GM12878 (cell line): ENCODE results near the gene SLC35G1. TPM values are rescaled to one million over a fixed set of nuclear protein-coding genes. Genes with fewer than 3 reads are reported as not detected.
A peak's percentile ranks its signal among the peaks of the same experiment; 100 is the strongest.

Experiments used
- ATAC-seq: fragments of 200-7000 bp; cut with Tn5 transposase; 3 replicates; pipeline ENCODE4 v1.9.1; 2020; ENCODE audit warnings: mild to moderate bottlenecking, moderate library complexity
- BruUV-seq: library from RNA; stranded (reverse); fragments of 400-500 nt; replicated peaks from 2 replicates; lab custom pipeline; 2021; lab: Mats Ljungman, UMichigan
- CTCF ChIA-PET: fragments of 300-600 bp; sonication (Branson Sonifier 250); formaldehyde crosslinking; extraction: SDS; loops from one replicate; lab custom pipeline; 2021; ENCODE audit warnings: inconsistent platforms; lab: Yijun Ruan, JAX
- POLR2A ChIA-PET: fragments of 350-600 bp; formaldehyde crosslinking; extraction: SDS; loops from one replicate; lab custom pipeline; 2021; ENCODE audit warnings: inconsistent platforms; lab: Charles Lee
- RAD21 ChIA-PET: fragments of 300-600 bp; sonication (Branson Sonifier 250); formaldehyde crosslinking; loops from one replicate; lab custom pipeline; 2023; ENCODE audit warnings: antibody characterized with exemption; ENCODE audit not compliant: unreplicated experiment; lab: Charles Lee
- SMC1A ChIA-PET: fragments of 300-600 bp; sonication (Branson Sonifier 250); formaldehyde crosslinking; loops from one replicate; lab custom pipeline; 2023; ENCODE audit not compliant: unreplicated experiment, uncharacterized antibody; lab: Charles Lee
- DNase-seq: peaks from one replicate; pipeline ENCODE4 v3.0.0-alpha.2; 2011; ENCODE audit warnings: low read depth, low spot score
- FAIRE-seq: peaks from 3 replicates; lab custom pipeline; 2011; peaks lifted over from hg19 to GRCh38; lab: Jason Lieb, UNC
- H2AFZ ChIP-seq: 2 replicates; pipeline ENCODE4 v1.6.0; 2011; ENCODE audit warnings: low read depth, low read length, control low read depth; ENCODE audit not compliant: control insufficient read depth
- H3K27ac ChIP-seq: 2 replicates; pipeline ENCODE4 v1.5.1; 2011; ENCODE audit warnings: control low read depth; ENCODE audit not compliant: control insufficient read depth, insufficient read depth
- H3K27me3 ChIP-seq, 2 experiments: replicated peaks in 1 of 2; 2 replicates each; pipeline versions ENCODE4 v1.6.0 to v1.6.1; 2011; ENCODE audit warnings: low read length in 1 of 2; ENCODE audit not compliant: control insufficient read depth in 2 of 2, insufficient read depth in 2 of 2
- H3K36me3 ChIP-seq, 2 experiments: 2 replicates each; pipeline ENCODE4 v1.5.1; 2011; ENCODE audit warnings: low read length in 1 of 2; ENCODE audit not compliant: control insufficient read depth in 2 of 2, insufficient read depth in 2 of 2
- H3K4me1 ChIP-seq: 2 replicates; pipeline ENCODE4 v1.6.1; 2011; ENCODE audit warnings: mild to moderate bottlenecking, low read length, moderate library complexity, mixed read lengths; ENCODE audit not compliant: control insufficient read depth, insufficient read depth
- H3K4me2 ChIP-seq: 2 replicates; pipeline ENCODE4 v1.6.0; 2011; ENCODE audit warnings: control low read depth; ENCODE audit not compliant: control insufficient read depth, insufficient read depth
- H3K4me3 ChIP-seq: fragments of 200-600 bp; sonication (generic); 2 replicates; pipeline ENCODE4 v1.5.1; 2016
- H3K79me2 ChIP-seq: 2 replicates; pipeline ENCODE4 v1.6.0; 2011; ENCODE audit warnings: low read length; ENCODE audit not compliant: control insufficient read depth, insufficient read depth
- H3K9ac ChIP-seq: 2 replicates; pipeline ENCODE4 v1.8.0; 2011; ENCODE audit warnings: low read length, control low read depth, mixed read lengths; ENCODE audit not compliant: control insufficient read depth, insufficient read depth
- H3K9me3 ChIP-seq: replicated peaks from 3 replicates; pipeline ENCODE4 v1.5.1; 2011; ENCODE audit warnings: mild to moderate bottlenecking, low read length; ENCODE audit not compliant: control insufficient read depth, insufficient read depth
- H4K20me1 ChIP-seq: 2 replicates; pipeline ENCODE4 v1.6.0; 2011; ENCODE audit not compliant: control insufficient read depth, insufficient read depth
- ASH2L ChIP-seq: fragments of 300-600, 200-600 bp; sonication (generic); IDR thresholded peaks from 2 replicates; pipeline ENCODE4 v1.6.1; 2017; ENCODE audit warnings: low read depth, mild to moderate bottlenecking, borderline replicate concordance
- BCL11A ChIP-seq: IDR thresholded peaks from 2 replicates; pipeline ENCODE4 v1.6.1; 2011; ENCODE audit warnings: low read depth, low read length
- RAD21 ChIP-seq: IDR thresholded peaks from 2 replicates; pipeline ENCODE4 v1.6.1; 2011; ENCODE audit warnings: mild to moderate bottlenecking, low read depth, low read length, moderate library complexity; ENCODE audit not compliant: insufficient read depth
- SIN3A ChIP-seq: IDR thresholded peaks from 2 replicates; pipeline ENCODE4 v1.6.1; 2012; ENCODE audit warnings: low read depth, low read length, improper control_type of control experiment
- SMC3 ChIP-seq: IDR thresholded peaks from 2 replicates; pipeline ENCODE4 v1.6.1; 2011; ENCODE audit warnings: low read length, improper control_type of control experiment, borderline replicate concordance
- TBL1XR1 ChIP-seq: IDR thresholded peaks from 2 replicates; pipeline ENCODE4 v1.6.1; 2012; ENCODE audit warnings: low read depth, low read length, improper control_type of control experiment
- TCF12 ChIP-seq: IDR thresholded peaks from 2 replicates; pipeline ENCODE4 v1.6.1; 2011; ENCODE audit warnings: low read depth, mild to moderate bottlenecking, low read length
- ZNF384 ChIP-seq: IDR thresholded peaks from 2 replicates; pipeline ENCODE4 v1.6.1; 2012; ENCODE audit warnings: low read depth, mild to moderate bottlenecking, low read length, improper control_type of control experiment, borderline replicate concordance
- ZNF687 ChIP-seq: fragments of 450-650 bp; IDR thresholded peaks from 2 replicates; pipeline ENCODE4 v1.6.1; 2017; ENCODE audit warnings: mild to moderate bottlenecking, moderate library complexity
- WGBS: methylation state at CpG from one replicate; pipeline ENCODE4 v1.1.6; 2016; ENCODE audit warnings: low lambda C conversion rate; ENCODE audit not compliant: insufficient replicate concordance, insufficient coverage; ENCODE audit errors: missing lambda C conversion rate; 5-methylcytosine and 5-hydroxymethylcytosine counted together
- in situ Hi-C: fragments of 300-500 bp; cut with MboI; formaldehyde crosslinking; loops from 9 replicates; pipeline ENCODE4 v1.14.3; 2018; ENCODE audit warnings: mixed read lengths
- intact Hi-C: fragments of 100-400 bp; cut with micrococcal nuclease; formaldehyde crosslinking; loops from one replicate; pipeline ENCODE4 v1.14.2; 2022; ENCODE audit not compliant: unreplicated experiment
- polyA plus RNA-seq, 11 experiments: library from polyadenylated mRNA; depleted of rRNA in 4 of 11; unstranded in 6 of 11; stranded (reverse) in 5 of 11; fragments of >200 nt; fragmentation: Nextera tagmentation in 4 of 11; fragmentation: Illumina TruSeq in 1 of 11; extraction: Ambion mirVana in 4 of 11; extraction: Trizol in 1 of 11; gene quantifications; 1 replicate in 1 of 11; 2 replicates in 10 of 11; pipeline versions ENCODE4 v1.2.1 to v1.2.3, GENCODE V29; 2011 to 2016; ENCODE audit warnings: inconsistent platforms in 2 of 11, missing spikeins in 2 of 11, low read depth in 1 of 11
- total RNA-seq, 4 experiments: library from RNA; depleted of rRNA in 3 of 4; stranded (reverse); fragments of >200 nt in 3 of 4; fragmentation: Illumina TruSeq in 1 of 4; extraction: Trizol in 1 of 4; gene quantifications; 2 replicates each; pipeline versions ENCODE4 v1.2.1 to v1.2.3, GENCODE V29; 2013 to 2021
- TF ChIP-seq, protein P1 (sequence below): fragments of 450-650 bp; IDR thresholded peaks from 2 replicates; pipeline ENCODE4 v1.6.1; 2017; ENCODE audit warnings: mild to moderate bottlenecking, low read depth, inconsistent platforms; ENCODE audit not compliant: poor library complexity, severe bottlenecking
- TF ChIP-seq, protein P2 (sequence below), 3 experiments: IDR thresholded peaks in 2 of 3; conservative IDR thresholded peaks in 1 of 3; 2 replicates each; pipeline ENCODE4 v1.5.1; 2011; ENCODE audit warnings: low read depth in 3 of 3, low read length in 3 of 3, mild to moderate bottlenecking in 3 of 3, control low read depth in 2 of 3, moderate library complexity in 2 of 3, inconsistent platforms in 1 of 3, mixed read lengths in 1 of 3; ENCODE audit not compliant: control insufficient read depth in 2 of 3, insufficient read depth in 1 of 3; ENCODE audit errors: extremely low read depth in 1 of 3

The SLC35G1 gene
- total and polyA plus RNA-seq, 10 of the 15 experiments (the other 5 are each of a cell fraction or from before 2014, with no cell fraction given), result 1.7 to 8.8 (median 6.7) TPM

DNA sequence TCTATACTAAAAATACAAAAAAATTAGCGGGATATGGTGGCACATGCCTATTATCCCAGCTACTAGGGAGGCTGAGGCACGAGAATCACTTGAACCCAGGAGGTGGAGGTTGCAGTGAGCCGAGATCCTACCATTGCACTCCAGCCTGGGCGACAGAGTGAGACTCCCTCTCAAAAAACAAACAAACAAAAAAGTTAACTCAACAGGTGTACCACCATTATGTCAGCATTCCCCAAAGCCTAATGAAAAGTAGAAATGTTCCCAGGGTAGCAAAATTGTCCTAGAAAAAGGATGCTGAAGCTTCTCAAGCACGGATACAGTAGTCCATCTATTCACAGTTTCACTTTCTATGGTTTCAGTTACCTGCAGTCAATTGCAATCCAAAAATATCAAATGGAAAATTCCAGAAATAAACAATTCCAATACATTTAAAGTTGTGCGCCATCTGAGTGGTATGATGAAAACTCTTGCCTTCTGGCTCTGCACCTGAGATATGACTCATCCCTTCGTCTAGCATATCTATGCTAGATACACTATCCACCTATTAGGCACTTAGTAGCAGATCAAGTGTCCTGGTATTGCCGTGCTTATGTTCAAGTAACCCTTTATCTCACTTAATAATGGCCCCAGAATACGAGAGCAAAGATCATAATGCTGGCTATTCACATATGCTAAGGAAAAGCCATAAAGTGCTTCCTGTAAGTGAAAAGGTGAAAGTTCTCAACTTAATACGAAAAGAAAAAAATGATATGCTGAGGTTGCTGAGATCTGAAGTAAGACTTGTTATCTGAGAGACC lies 37.2 kb upstream of the SLC35G1 start (continued):
- TF ChIP-seq ZNF687, result no peak
- TF ChIP-seq TCF12, result no peak
- TF ChIP-seq ZNF384, result no peak
- no peak for TF ChIP-seq ASH2L
- TF ChIP-seq TBL1XR1, result no peak

DNA sequence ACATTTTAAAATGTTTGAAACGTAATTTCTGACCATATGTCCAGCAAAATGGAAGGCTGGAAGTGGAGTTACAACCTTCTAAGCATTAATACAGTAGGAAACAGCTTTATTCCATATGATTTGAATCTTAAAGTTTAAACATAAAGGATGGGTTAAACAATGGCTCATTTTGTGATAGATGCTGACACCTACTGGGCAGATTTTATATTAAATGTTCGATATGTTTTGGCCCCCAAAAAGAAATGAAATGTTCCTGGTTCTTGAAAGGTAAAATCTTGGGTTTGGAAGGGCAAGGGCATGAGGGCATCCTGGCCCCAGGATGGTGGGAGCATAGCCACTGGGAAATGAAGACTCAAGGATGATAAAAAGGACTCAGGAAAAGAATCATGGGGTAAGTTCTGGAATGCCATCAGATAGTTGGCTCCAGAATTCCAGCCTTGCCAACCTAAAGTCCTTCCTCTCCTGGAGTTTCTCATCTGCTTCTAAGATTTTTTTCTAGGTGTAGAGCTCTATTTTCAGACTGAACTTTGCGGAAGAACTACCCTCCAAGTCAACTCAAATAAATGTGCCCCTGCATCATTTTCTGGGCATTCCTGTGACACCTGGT lies 34.6 kb upstream of the SLC35G1 start:
- Histone ChIP-seq H2AFZ (no peak overlapping the region), H3K36me3 (no peaks in the 10 kb centered on the region), H3K27me3 (no peaks in the 10 kb centered on the region), H3K4me1 (no peaks in the 10 kb centered on the region), H4K20me1 (no peaks in the 10 kb centered on the region), H3K9ac (no peak overlapping the region), H3K4me3 (no peak overlapping the region), H3K79me2 (no peaks in the 10 kb centered on the region), H3K27ac (no peak overlapping the region), H3K4me2 (no peak overlapping the region), H3K9me3 (no peaks in the 10 kb centered on the region; the same call in 2 of the 3 replicates)
- no TSS peak for BruUV-seq
- FAIRE-seq (peak; percentile 83), ATAC-seq (peak; percentile 46; the same call in 1 of the 3 replicates), DNase-seq (no peak)
- 13% methylated on average over 3 of the region's 3 CpGs for WGBS
- ChIA-PET POLR2A (no interaction called here), RAD21 (interaction anchor here (0.6 to 1.5 kb wide), 7 partner anchors 12 to 461 kb away, joined by 3 to 6 read pairs (median 3); partner anchors contain the start of gene FRA10AC1), SMC1A (interaction anchor here (0.7 to 2.3 kb wide), 9 partner anchors 11 to 483 kb away, joined by 3 to 9 read pairs (median 4); no protein-coding TSS in a partner anchor), CTCF (interaction anchor here (0.6 to 3.0 kb wide), 22 partner anchors 8 to 769 kb away, joined by 3 to 28 read pairs (median 4); partner anchors contain the start of gene FRA10AC1)
- no peak for TF ChIP-seq SIN3A
- peak; percentile 34; the same call in 1 of the 2 replicates for TF ChIP-seq SMC3
- TF ChIP-seq BCL11A, result no peak
- peak; percentile 58 for TF ChIP-seq RAD21
- TF ChIP-seq, protein P1, sequence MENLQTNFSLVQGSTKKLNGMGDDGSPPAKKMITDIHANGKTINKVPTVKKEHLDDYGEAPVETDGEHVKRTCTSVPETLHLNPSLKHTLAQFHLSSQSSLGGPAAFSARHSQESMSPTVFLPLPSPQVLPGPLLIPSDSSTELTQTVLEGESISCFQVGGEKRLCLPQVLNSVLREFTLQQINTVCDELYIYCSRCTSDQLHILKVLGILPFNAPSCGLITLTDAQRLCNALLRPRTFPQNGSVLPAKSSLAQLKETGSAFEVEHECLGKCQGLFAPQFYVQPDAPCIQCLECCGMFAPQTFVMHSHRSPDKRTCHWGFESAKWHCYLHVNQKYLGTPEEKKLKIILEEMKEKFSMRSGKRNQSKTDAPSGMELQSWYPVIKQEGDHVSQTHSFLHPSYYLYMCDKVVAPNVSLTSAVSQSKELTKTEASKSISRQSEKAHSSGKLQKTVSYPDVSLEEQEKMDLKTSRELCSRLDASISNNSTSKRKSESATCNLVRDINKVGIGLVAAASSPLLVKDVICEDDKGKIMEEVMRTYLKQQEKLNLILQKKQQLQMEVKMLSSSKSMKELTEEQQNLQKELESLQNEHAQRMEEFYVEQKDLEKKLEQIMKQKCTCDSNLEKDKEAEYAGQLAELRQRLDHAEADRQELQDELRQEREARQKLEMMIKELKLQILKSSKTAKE, result no peak
- TF ChIP-seq, protein P2, sequence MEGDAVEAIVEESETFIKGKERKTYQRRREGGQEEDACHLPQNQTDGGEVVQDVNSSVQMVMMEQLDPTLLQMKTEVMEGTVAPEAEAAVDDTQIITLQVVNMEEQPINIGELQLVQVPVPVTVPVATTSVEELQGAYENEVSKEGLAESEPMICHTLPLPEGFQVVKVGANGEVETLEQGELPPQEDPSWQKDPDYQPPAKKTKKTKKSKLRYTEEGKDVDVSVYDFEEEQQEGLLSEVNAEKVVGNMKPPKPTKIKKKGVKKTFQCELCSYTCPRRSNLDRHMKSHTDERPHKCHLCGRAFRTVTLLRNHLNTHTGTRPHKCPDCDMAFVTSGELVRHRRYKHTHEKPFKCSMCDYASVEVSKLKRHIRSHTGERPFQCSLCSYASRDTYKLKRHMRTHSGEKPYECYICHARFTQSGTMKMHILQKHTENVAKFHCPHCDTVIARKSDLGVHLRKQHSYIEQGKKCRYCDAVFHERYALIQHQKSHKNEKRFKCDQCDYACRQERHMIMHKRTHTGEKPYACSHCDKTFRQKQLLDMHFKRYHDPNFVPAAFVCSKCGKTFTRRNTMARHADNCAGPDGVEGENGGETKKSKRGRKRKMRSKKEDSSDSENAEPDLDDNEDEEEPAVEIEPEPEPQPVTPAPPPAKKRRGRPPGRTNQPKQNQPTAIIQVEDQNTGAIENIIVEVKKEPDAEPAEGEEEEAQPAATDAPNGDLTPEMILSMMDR (IDR thresholded peaks at IDR 0.05 in 2 of 3, conservative IDR thresholded peaks at IDR 0.05 in 1 of 3; ENCODE audit: control insufficient read depth in 2 of 3, extremely low read depth in 1 of 3, insufficient read depth in 1 of 3, low read depth in 3 of 3, low read length in 3 of 3), result peak; percentile 20 to 49 (median 36); a peak in 4 of 6 replicates
- in situ Hi-C loops (no loop called here), intact Hi-C loops (loop anchor here (1.0 to 5.0 kb wide), 2 partner anchors 162 to 305 kb away; no protein-coding TSS in a partner anchor)
